Neutrophil (primary cell): Measurements from ENCODE around the gene MFAP2.

Source experiments
- H3K27ac ChIP-seq: fragments of 200-600 bp; sonication (generic); 2 replicates; pipeline ENCODE4 v1.5.1; 2016; ENCODE audit warnings: mild to moderate bottlenecking, moderate library complexity
- H3K27me3 ChIP-seq: fragments of 200-600 bp; sonication (generic); 2 replicates; pipeline ENCODE4 v1.6.0; 2016; ENCODE audit warnings: mild to moderate bottlenecking
- H3K36me3 ChIP-seq: fragments of 200-600 bp; sonication (generic); 2 replicates; pipeline ENCODE4 v1.5.1; 2017
- H3K4me1 ChIP-seq, 2 experiments: fragments of 200-600 bp in 1 of 2; sonication (generic) in 1 of 2; 1 replicate in 1 of 2; 2 replicates in 1 of 2; pipeline versions ENCODE4 v1.5.1 to v1.6.1; 2013 to 2016; ENCODE audit warnings: low read depth in 1 of 2, low read length in 1 of 2, mild to moderate bottlenecking in 1 of 2, moderate library complexity in 1 of 2; ENCODE audit not compliant: control insufficient read depth in 1 of 2, insufficient read depth in 1 of 2
- H3K4me3 ChIP-seq, 2 experiments: fragments of 200-600 bp in 1 of 2; sonication (generic) in 1 of 2; 1 replicate in 1 of 2; 2 replicates in 1 of 2; pipeline ENCODE4 v1.5.1; 2013 to 2016; ENCODE audit warnings: low read depth in 1 of 2, low read length in 1 of 2, mild to moderate bottlenecking in 1 of 2, moderate library complexity in 1 of 2
- H3K9me3 ChIP-seq: fragments of 200-600 bp; sonication (generic); 2 replicates; pipeline ENCODE4 v1.5.1; 2016
- CTCF ChIP-seq: fragments of 200-600 bp; sonication (generic); IDR thresholded peaks from 2 replicates; pipeline ENCODE4 v1.5.1; 2016; ENCODE audit warnings: antibody characterized with exemption

Gene MFAP2

DNA sequence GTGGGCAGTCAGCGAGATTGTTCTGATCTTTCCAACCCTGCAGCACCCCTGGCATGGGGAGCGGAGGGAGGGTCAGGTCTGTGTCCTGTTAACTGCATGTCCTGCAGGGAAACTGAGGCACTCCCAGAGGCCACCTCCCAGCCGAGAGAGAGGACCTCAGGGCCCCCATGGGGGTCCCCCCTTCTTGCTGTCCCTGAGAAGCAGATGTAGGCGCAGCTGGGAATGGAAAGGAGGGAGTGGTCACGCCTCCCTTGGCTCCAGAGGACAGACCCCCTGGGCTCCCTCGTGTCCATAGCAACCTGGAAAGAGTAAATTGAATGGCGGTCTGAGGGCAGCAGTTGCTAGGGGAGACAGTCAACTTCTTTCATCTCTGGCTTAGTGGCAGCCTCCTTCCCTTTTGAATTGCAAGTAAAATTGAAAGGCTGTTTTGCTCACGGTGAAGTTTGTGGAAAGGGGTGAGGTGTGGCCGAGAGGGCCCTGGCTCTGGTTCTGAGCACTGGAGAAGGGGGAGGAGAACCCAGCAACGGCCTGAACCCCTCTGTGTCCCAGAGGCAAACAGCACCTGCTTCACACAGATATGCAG, 53.8 kb downstream of the MFAP2 start:
- H3K36me3 ChIP-seq: no peaks in the 10 kb centered on the region
- H3K27ac ChIP-seq: no peak overlapping the region
- TF ChIP-seq CTCF: no peak
- H3K27me3 ChIP-seq: peaks cover 18% of the 10 kb centered on the region
- no peak overlapping the region for H3K4me3 ChIP-seq
- H3K4me1 ChIP-seq: peaks cover 0 to 8% of the 10 kb centered on the region in 2 experiments
- H3K9me3 ChIP-seq: no peaks in the 10 kb centered on the region

GRCh38 chr1:16925635-16926490, 54.6 kb downstream of the MFAP2 start:
- Histone ChIP-seq H3K36me3 (no peaks in the 10 kb centered on the region), H3K27ac (no peak overlapping the region), H3K27me3 (peaks cover 25% of the 10 kb centered on the region), H3K9me3 (no peaks in the 10 kb centered on the region), H3K4me1 (peaks cover 0 to 8% of the 10 kb centered on the region in 2 experiments), H3K4me3 (no peak overlapping the region)
- TF ChIP-seq CTCF: no peak

DNA sequence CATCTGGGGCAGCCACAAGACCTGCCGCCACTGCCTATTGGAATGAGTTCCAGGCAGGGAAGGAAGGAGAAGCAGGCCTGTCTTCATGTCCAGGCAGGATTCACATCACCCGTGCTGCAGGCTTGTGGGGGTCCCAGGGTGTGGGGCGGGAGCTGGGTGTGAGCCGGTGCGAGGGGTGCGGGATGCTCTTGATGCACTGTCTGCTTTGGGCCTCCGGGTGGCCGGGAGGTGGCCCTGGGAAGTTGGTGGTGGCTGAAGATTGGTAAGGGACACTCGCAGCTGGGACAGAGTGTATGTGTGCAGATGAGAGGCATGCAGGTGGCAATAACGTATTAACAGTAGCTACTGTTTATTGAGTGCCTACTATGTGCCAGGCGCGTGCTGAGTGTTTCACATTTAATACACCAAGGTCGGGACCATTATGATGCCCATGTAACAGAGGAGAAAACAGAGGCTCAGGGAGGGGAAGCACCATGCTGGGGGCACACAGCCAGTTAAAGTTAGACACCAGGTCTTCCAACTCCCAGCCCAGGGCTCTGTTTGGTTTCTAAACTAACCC, 55.4 kb downstream of the MFAP2 start:
- Histone ChIP-seq H3K4me1 (peaks cover 0 to 8% of the 10 kb centered on the region in 2 experiments), H3K27me3 (peaks cover 27% of the 10 kb centered on the region), H3K36me3 (no peaks in the 10 kb centered on the region), H3K9me3 (no peaks in the 10 kb centered on the region), H3K27ac (no peak overlapping the region), H3K4me3 (no peak overlapping the region)
- no peak for TF ChIP-seq CTCF
